Heart left ventricle (tissue), 13 donors: ENCODE measurements around the gene PM20D1.

Source experiments
- CTCF ChIP-seq, 12 donors: fragments of 200-600 bp; sonication (generic) in 4 of 12; IDR thresholded peaks; one replicate each; pipeline versions ENCODE4 v1.5.0 to v1.8.0; 2018 to 2022; ENCODE audit warnings: antibody characterized with exemption in 12 of 12, mild to moderate bottlenecking in 5 of 12
- POLR2A ChIP-seq, 2 donors: fragments of 450-650 bp; IDR thresholded peaks; one replicate each; pipeline ENCODE4 v1.6.1; 2017; ENCODE audit warnings: antibody characterized with exemption in 2 of 2, mild to moderate bottlenecking in 2 of 2, moderate library complexity in 2 of 2
- donor health status: ischemic (EF 13 %, LVEDD 7.1; RV severe dilation, severe dysfunction).
- donor health status: DM: no; HTN: yes; CAD: no.
- donor health status: DM: no; HTN: no; CAD: no.
- donor health status: ischemic (EF 25% LVEDD 6.9; RV normal size, moderate dysfunction).
- donor health status: ischemic (EF 25% LVEDD 5.7; RV mildly dilated, moderate dysfunction).
- donor health status: ischemic (EF 35%, LVEDD 5.7; RV mildly dilated, moderate dysfunction).
- donor health status: nonischemic (EF 11% LVEDD 7.7; RV severe dilation, severe dysfunction).
- donor health status: DM: yes; HTN: yes; CAD: no.
- donor health status: PGD.
- donor health status: ischemic (EF 29% LVEDD 5.4; RV normal size, mild dysfunction).
- donor health status: nonischemic (EF 23%, LVEDD 6.1; RV moderate dilation, normal function).

GRCh38 chr1:205827623-205828022, 22.3 kb downstream of the PM20D1 start:
- TF ChIP-seq CTCF (IDR thresholded peaks at IDR 0.05) = peak in 1 of 12 donors; percentile 7
- no peak for TF ChIP-seq POLR2A (IDR thresholded peaks at IDR 0.05)
